Epithelial cell of prostate (primary cell): Measurements from ENCODE around the gene SFTPA1.
"Not testable (repeated sequence)": the region's sequence is repeated elsewhere in the genome, so short reads cannot be mapped to it uniquely, and the experiment has no call there.

Experiments
- DNase-seq: peaks from one replicate; pipeline ENCODE4 v3.0.0-alpha.2; 2011; ENCODE audit warnings: low read depth, low spot score
- H3K27ac ChIP-seq: fragments of 450-650 bp; 2 replicates; pipeline ENCODE4 v1.5.1; 2017; ENCODE audit warnings: mild to moderate bottlenecking

Gene SFTPA1

GRCh38 chr10:79608505-79609375, 2.0 kb upstream of the SFTPA1 start:
- no peak overlapping the region for H3K27ac ChIP-seq
- no peak for DNase-seq

DNA sequence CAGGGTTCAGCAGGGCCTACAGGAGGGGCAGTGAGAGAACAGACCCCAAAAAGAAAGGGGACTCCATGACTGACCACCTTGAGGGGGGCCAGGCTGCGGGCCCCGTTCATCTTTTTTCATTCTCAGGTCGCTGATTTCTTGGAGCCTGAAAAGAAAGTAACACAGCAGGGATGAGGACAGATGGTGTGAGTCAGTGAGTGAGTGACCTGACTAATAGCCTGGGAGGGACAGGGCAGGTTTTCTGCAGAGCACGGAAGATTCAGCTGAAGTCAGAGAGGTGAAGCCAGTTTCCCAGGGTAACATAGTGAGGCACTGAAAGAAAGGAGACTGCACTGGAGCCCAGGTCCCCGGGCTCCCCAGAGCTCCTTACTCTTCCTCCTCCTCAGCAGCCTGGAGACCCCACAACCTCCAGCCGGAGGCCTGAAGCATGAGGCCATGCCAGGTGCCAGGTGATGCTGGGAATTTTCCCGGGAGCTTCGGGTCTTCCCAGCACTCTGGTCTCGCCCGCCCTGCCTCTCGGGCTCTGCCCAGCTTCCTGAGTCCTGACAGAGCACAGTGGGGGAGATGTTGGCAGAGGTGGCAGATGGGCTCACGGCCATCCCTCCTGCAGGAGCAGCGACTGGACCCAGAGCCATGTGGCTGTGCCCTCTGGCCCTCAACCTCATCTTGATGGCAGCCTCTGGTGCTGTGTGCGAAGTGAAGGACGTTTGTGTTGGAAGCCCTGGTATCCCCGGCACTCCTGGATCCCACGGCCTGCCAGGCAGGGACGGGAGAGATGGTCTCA, 646 bp downstream of the SFTPA1 start:
- H3K27ac ChIP-seq, DNase-seq: not testable (repeated sequence)

DNA sequence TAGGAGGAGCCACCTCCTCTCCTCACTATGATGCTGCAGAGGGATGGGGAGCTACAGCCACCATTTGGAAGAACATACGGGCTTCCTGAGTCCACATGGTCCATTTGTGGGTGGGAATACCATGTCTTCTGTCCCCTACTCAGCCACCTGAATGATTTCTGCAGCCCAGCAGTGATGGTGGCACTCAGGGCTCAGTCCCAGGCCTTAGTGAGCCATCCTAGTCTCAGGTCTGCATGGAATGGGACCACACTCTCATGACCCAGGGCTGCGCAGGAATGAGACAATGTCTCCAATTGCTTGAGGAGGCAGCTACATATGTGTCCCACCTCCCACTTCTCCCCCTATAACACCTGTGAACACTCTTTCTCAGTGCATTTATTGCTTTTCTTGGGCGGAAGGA, 4.8 kb downstream of the SFTPA1 start:
- H3K27ac ChIP-seq = no peak overlapping the region
- no peak for DNase-seq

- no peak for DNase-seq
- H3K27ac ChIP-seq = no peak overlapping the region
These were observed 5.4 kb downstream of the SFTPA1 start for GRCh38 chr10:79616164-79616563.

DNA sequence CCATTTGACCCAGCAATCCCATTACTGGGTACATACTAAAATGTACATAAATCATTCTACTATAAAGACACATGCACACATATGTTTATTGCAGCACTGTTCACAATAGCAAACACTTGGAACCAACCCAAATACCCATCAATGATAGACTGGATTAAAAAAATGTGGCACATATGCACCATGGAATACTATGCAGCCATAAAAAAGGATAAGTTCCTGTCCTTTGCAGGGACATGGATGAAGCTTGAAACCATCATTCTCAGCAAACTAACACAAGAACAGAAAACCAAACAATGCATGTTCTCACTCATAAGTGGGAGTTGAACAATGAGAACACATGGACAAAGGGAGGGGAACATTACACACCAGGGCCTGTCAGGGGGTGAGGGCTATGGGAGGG, 12.9 kb downstream of the SFTPA1 start:
- not testable (repeated sequence) for DNase-seq, H3K27ac ChIP-seq

DNA sequence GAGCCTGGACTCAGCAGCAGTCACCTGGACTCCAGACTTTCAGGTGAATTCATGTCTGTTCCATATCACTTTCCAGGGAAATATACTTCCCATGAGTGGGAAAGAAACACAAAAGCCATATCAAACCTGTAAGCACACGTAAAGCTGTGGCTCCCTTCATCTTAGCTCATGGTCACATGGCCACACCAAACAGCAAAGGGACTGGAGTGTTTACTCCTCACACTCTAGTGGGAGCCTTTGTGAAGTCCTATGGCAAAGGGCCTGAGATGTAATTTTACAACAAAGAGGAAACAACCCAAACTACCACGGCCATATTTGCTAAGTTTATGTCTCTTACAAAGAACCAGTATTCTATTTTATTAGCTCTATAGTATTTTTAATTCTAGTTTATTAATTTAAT, 16.3 kb downstream of the SFTPA1 start:
- no peak for DNase-seq
- no peak overlapping the region for H3K27ac ChIP-seq

DNA sequence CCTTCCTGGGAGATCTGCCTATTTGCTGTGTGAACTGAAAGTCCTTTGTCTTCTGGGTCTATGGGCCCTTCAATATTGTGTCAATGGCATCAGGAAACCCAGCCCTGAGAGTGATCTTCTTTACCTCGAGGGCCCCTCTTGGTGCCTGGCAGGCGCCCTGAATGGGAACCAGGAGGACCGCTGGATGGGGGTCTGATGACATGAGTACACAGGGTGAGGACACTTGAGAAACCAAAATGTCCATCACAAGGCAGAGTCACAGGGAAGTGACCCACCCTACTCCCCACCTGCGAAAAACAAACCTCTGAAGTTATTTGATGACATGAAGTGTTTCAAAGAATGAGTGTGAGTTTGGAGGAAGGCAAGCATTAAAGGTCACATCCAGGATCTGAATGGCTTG, 17.3 kb downstream of the SFTPA1 start:
- DNase-seq = no peak
- no peak overlapping the region for H3K27ac ChIP-seq

- H3K27ac ChIP-seq = no peak overlapping the region
- no peak for DNase-seq
These were observed 18.5 kb downstream of the SFTPA1 start for GRCh38 chr10:79628988-79629954.

GRCh38 chr10:79629955-79630327, 19.2 kb downstream of the SFTPA1 start:
- DNase-seq = no peak
- H3K27ac ChIP-seq = no peak overlapping the region

- not testable (repeated sequence) for H3K27ac ChIP-seq, DNase-seq
These were observed 26.0 kb downstream of the SFTPA1 start for GRCh38 chr10:79636654-79637199.

- no peak for DNase-seq
- H3K27ac ChIP-seq = no peak overlapping the region
These were observed 27.6 kb downstream of the SFTPA1 start for GRCh38 chr10:79638318-79638717.

- not testable (repeated sequence) for H3K27ac ChIP-seq, DNase-seq
These were observed 42.0 kb downstream of the SFTPA1 start for GRCh38 chr10:79652695-79653094.

- not testable (repeated sequence) for DNase-seq, H3K27ac ChIP-seq
These were observed 52.5 kb downstream of the SFTPA1 start for GRCh38 chr10:79663287-79663686.

- not testable (repeated sequence) for DNase-seq, H3K27ac ChIP-seq
These were observed 53.9 kb downstream of the SFTPA1 start for GRCh38 chr10:79664686-79665085.
